ENCODE data around the gene NAALADL2.

The NAALADL2 gene

GRCh38 chr3:174951034-174951433 lies 91.9 kb downstream of the NAALADL2 start:
- no peak overlapping the region for H3K4me3 ChIP-seq (ENCODE audit: low read length)
- peak; percentile 72 for DNase-seq (ENCODE audit: low read depth)
- TF ChIP-seq, protein P1, sequence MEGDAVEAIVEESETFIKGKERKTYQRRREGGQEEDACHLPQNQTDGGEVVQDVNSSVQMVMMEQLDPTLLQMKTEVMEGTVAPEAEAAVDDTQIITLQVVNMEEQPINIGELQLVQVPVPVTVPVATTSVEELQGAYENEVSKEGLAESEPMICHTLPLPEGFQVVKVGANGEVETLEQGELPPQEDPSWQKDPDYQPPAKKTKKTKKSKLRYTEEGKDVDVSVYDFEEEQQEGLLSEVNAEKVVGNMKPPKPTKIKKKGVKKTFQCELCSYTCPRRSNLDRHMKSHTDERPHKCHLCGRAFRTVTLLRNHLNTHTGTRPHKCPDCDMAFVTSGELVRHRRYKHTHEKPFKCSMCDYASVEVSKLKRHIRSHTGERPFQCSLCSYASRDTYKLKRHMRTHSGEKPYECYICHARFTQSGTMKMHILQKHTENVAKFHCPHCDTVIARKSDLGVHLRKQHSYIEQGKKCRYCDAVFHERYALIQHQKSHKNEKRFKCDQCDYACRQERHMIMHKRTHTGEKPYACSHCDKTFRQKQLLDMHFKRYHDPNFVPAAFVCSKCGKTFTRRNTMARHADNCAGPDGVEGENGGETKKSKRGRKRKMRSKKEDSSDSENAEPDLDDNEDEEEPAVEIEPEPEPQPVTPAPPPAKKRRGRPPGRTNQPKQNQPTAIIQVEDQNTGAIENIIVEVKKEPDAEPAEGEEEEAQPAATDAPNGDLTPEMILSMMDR (conservative IDR thresholded peaks at IDR 0.05; ENCODE audit: low read depth, low read length): no peak

- TF ChIP-seq, protein P1 (conservative IDR thresholded peaks at IDR 0.05; ENCODE audit: low read depth, low read length): no peak
- no peak for DNase-seq (ENCODE audit: low read depth)
- no peak overlapping the region for H3K4me3 ChIP-seq (ENCODE audit: low read length)
Measured at GRCh38 chr3:174951498-174952005, 92.4 kb downstream of the NAALADL2 start.

GRCh38 chr3:174953068-174953467 lies 93.9 kb downstream of the NAALADL2 start:
- H3K4me3 ChIP-seq (ENCODE audit: low read length): no peak overlapping the region
- TF ChIP-seq, protein P1 (conservative IDR thresholded peaks at IDR 0.05; ENCODE audit: low read depth, low read length): no peak
- no peak for DNase-seq (ENCODE audit: low read depth)

GRCh38 chr3:174955513-174956016 lies 96.4 kb downstream of the NAALADL2 start:
- no peak overlapping the region for H3K4me3 ChIP-seq (ENCODE audit: low read length)
- DNase-seq (ENCODE audit: low read depth): no peak
- TF ChIP-seq, protein P1 (conservative IDR thresholded peaks at IDR 0.05; ENCODE audit: low read depth, low read length): no peak

GRCh38 chr3:174957081-174957480 lies 97.9 kb downstream of the NAALADL2 start:
- DNase-seq (ENCODE audit: low read depth): no peak
- TF ChIP-seq, protein P1 (conservative IDR thresholded peaks at IDR 0.05; ENCODE audit: low read depth, low read length): no peak

DNA sequence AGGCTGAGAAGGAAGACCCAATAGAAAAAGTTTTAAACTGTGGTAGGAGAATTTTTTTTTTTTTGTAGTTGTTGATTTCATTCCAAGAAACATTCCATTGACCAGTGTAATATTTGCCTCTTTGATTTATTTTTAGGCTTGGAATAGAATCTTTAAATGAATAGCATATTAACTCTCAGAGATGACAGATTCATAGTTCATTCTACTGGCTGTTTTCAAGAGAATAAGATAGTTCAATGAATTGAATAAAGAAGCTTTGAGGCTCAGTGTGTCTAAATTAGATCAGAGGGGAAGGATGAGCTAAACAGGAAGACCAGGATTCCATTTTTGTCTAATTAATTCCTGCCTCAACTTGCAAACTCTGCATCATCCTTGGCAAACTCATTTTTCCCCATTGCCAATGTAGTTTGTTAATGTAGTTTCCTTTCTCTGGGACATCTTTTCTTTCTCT lies 98.4 kb downstream of the NAALADL2 start:
- no peak for DNase-seq (ENCODE audit: low read depth)
- TF ChIP-seq, protein P1 (conservative IDR thresholded peaks at IDR 0.05; ENCODE audit: low read depth, low read length): no peak
- no peak overlapping the region for H3K4me3 ChIP-seq (ENCODE audit: low read length)

More at GRCh38 chr3:174957081-174957480, 97.9 kb downstream of the NAALADL2 start:
- H3K4me3 ChIP-seq (ENCODE audit: low read length): no peak overlapping the region

GRCh38 chr3:174958671-174959328 lies 99.7 kb downstream of the NAALADL2 start:
- no peak overlapping the region for H3K4me3 ChIP-seq (ENCODE audit: low read length)
- TF ChIP-seq, protein P1 (conservative IDR thresholded peaks at IDR 0.05; ENCODE audit: low read depth, low read length): no peak
- DNase-seq (ENCODE audit: low read depth): no peak

Data from retinal pigment epithelial cell (primary cell).